ENCODE measurements around the gene HAND1. TPM values are rescaled to one million over a fixed set of nuclear protein-coding genes. Genes with fewer than 3 reads are reported as not detected.

Gene HAND1
- polyA plus RNA-seq, 1 experiment: not detected

DNA sequence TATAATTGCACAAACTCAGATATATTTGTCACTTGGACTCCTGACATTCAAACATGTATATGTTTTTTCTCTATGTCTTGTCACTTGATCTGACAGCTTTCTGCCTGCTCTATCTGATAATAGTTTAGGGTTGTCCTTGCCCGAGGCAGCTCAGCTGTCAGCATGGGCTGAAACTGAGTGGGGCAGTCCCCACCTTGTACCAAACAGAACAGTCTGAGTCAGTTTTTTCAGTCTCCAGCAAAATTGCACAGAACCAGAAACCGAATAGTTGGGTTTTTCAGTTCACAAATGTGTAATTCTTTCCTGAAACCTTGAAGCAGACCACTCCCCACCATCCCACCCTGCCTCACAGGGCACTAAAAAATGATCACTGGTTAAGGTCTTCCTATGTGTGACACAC is 9.5 kb upstream of the HAND1 start:
- TF ChIP-seq, protein P1, sequence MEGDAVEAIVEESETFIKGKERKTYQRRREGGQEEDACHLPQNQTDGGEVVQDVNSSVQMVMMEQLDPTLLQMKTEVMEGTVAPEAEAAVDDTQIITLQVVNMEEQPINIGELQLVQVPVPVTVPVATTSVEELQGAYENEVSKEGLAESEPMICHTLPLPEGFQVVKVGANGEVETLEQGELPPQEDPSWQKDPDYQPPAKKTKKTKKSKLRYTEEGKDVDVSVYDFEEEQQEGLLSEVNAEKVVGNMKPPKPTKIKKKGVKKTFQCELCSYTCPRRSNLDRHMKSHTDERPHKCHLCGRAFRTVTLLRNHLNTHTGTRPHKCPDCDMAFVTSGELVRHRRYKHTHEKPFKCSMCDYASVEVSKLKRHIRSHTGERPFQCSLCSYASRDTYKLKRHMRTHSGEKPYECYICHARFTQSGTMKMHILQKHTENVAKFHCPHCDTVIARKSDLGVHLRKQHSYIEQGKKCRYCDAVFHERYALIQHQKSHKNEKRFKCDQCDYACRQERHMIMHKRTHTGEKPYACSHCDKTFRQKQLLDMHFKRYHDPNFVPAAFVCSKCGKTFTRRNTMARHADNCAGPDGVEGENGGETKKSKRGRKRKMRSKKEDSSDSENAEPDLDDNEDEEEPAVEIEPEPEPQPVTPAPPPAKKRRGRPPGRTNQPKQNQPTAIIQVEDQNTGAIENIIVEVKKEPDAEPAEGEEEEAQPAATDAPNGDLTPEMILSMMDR (IDR thresholded peaks at IDR 0.05; ENCODE audit: insufficient read depth, low read depth, low read length): no peak
- ChIA-PET CTCF (interaction anchor here (2.9 kb wide), 1 partner anchor 33 kb away, joined by 9 read pairs; no protein-coding TSS in a partner anchor), POLR2A (no interaction called here)
- Histone ChIP-seq H3K27me3 (ENCODE audit: control insufficient read depth, insufficient read depth, low read length) (peaks cover 49% of the 10 kb centered on the region), H3K36me3 (ENCODE audit: control insufficient read depth, insufficient read depth, low read length) (no peaks in the 10 kb centered on the region), H3K4me3 (ENCODE audit: low read depth, low read length) (no peak overlapping the region)
- DNase-seq (ENCODE audit: low read depth): no peak

DNA sequence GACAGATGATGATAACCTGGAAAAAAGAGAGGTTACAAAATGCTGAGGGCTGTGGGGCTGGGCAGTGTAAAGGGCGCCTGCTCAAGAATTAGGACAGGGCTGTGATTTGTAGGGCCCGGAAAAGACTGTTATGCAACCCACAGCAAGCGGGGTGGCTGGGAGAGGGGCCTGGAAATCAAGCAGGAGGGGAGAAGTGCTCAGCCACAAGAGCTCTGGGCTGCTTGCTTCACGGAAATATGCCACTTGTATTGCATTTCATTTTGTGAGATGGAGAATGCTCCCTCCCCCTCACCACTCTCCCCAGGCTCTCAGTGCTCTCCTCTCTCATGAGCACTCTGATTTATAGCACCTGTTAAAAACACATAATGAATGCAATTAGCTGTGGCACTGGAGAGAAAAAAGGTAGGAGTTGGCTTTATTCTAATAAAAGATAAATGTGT is 8.4 kb upstream of the HAND1 start:
- no peak overlapping the region for H3K4me3 ChIP-seq (ENCODE audit: low read depth, low read length)
- no peak for DNase-seq (ENCODE audit: low read depth)
- TF ChIP-seq, protein P1 (IDR thresholded peaks at IDR 0.05; ENCODE audit: insufficient read depth, low read depth, low read length): no peak
- CTCF ChIA-PET: interaction anchor here (0.8 to 1.2 kb wide), 2 partner anchors 15 to 34 kb away, joined by 3 to 4 read pairs; no protein-coding TSS in a partner anchor
- peaks cover 54% of the 10 kb centered on the region for H3K27me3 ChIP-seq (ENCODE audit: control insufficient read depth, insufficient read depth, low read length)
- H3K36me3 ChIP-seq (ENCODE audit: control insufficient read depth, insufficient read depth, low read length): no peaks in the 10 kb centered on the region
- POLR2A ChIA-PET: no interaction called here

DNA sequence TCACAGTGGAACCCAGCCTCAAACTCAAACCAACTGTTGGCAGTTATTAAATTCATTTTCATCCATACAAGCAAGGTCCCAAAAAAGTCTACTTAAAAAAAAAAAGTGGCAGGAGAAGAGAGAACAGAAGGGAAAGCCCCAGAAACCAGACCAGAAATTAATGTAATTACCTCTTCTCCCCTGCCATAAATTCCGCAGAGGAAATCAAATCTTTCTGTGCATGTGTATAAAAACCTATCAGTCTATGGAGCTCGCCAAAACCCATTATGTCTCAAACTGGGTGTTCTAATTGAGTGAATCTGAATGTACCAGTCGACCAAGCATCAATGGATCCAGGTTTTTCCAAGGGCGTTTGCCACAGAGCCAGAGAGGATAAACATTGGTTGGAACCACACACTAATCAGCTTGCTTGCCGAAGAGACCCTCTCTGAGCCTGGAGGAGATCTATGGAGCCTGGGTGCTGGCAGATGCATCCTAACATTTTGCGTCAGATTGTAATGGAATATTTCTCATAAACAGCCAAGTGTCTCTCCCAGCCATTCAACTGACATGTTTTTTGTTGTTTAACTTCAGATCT is 7.9 kb upstream of the HAND1 start:
- TF ChIP-seq, protein P1 (IDR thresholded peaks at IDR 0.05; ENCODE audit: insufficient read depth, low read depth, low read length): no peak
- ChIA-PET POLR2A (no interaction called here), CTCF (interaction anchor here (1.2 to 1.5 kb wide), 2 partner anchors 10 to 14 kb away, joined by 3 read pairs; no protein-coding TSS in a partner anchor)
- Histone ChIP-seq H3K4me3 (ENCODE audit: low read depth, low read length) (no peak overlapping the region), H3K36me3 (ENCODE audit: control insufficient read depth, insufficient read depth, low read length) (no peaks in the 10 kb centered on the region), H3K27me3 (ENCODE audit: control insufficient read depth, insufficient read depth, low read length) (peaks cover 60% of the 10 kb centered on the region)
- no peak for DNase-seq (ENCODE audit: low read depth)

DNA sequence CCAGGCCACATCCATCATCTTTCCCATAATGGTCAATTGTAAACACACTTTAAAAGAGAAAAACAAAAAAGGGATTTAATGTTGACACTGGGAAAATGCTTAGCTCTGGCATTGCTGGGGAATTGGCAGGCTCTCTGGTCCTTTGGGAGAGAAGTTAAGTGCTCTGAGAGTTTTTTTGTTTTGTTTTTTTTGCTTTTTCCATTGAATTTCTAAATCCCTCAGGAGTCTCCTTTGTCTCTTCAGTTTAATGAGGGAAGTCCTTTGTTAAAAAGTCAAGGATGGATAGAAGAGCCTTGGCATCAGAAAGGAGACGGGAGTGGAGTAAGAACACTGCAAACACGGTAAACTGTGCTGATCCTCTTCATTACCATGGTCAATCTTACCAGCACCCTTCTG is 7.1 kb upstream of the HAND1 start:
- ChIA-PET POLR2A (no interaction called here), CTCF (interaction anchor here (0.8 to 2.4 kb wide), 4 partner anchors 9 to 126 kb away, joined by 3 to 14 read pairs (median 5); no protein-coding TSS in a partner anchor)
- H3K4me3 ChIP-seq (ENCODE audit: low read depth, low read length): no peak overlapping the region

DNA sequence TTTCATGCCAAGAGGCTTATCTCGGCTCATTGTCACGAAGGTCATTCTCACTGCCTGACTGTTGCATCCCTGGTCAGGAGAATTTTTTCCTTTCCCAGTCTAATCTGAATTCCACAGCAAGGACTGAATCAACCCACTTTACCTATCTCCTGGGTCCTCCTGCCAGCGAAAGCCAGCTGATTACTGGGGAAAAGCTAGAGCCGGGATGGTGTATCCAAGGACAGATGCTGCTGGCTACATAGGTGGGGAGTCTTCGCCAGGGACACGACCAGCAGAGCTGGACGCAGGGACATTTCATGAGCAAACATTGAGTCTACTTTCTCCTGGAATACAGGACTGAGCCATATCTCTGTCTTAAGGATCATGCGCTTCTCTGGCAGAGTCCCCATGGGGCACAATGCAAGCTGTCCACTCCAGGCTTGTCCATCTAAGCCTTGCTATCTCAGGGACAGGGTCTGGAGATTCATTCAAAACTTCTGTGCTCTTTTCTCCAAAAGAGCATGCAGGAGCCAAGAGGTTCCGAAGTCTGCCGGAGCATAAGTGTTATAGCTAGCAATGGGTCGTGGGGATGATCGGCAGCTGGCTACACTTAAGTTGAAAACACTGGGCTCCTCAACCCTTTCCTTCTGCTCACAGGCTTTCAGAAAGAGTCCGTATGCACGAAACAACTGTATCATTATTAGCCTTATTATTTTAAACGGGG is 6.5 kb upstream of the HAND1 start:
- Histone ChIP-seq H3K4me3 (ENCODE audit: low read depth, low read length) (no peak overlapping the region), H3K36me3 (ENCODE audit: control insufficient read depth, insufficient read depth, low read length) (no peaks in the 10 kb centered on the region), H3K27me3 (ENCODE audit: control insufficient read depth, insufficient read depth, low read length) (peaks cover 73% of the 10 kb centered on the region)
- ChIA-PET CTCF (interaction anchor here (0.8 to 2.4 kb wide), 6 partner anchors 8 to 126 kb away, joined by 3 to 14 read pairs (median 5); no protein-coding TSS in a partner anchor), POLR2A (no interaction called here)
- TF ChIP-seq, protein P1 (IDR thresholded peaks at IDR 0.05; ENCODE audit: insufficient read depth, low read depth, low read length): no peak
- DNase-seq (ENCODE audit: low read depth): no peak

More for the DNA sequence above, 7.1 kb upstream of the HAND1 start:
- peaks cover 68% of the 10 kb centered on the region for H3K27me3 ChIP-seq (ENCODE audit: control insufficient read depth, insufficient read depth, low read length)
- no peaks in the 10 kb centered on the region for H3K36me3 ChIP-seq (ENCODE audit: control insufficient read depth, insufficient read depth, low read length)
- TF ChIP-seq, protein P1 (IDR thresholded peaks at IDR 0.05; ENCODE audit: insufficient read depth, low read depth, low read length): no peak
- no peak for DNase-seq (ENCODE audit: low read depth)
